Osteocyte (in vitro differentiated cells): ENCODE measurements around the gene DEPDC1B. TPM values are rescaled to one million over a fixed set of nuclear protein-coding genes. Genes with fewer than 3 reads are reported as not detected.
"Not testable (repeated sequence)": the region's sequence is repeated elsewhere in the genome, so short reads cannot be mapped to it uniquely, and the experiment has no call there.

ENCODE experiments used
- DNase-seq: peaks from one replicate; pipeline ENCODE4 v3.0.0; 2021; ENCODE audit warnings: mixed read lengths; ENCODE audit not compliant: unreplicated experiment; ENCODE audit errors: extremely low spot score
- H3K27ac Mint-ChIP-seq: one replicate; pipeline ENCODE4 v1.8.0; 2021; ENCODE audit warnings: mild to moderate bottlenecking, mixed read lengths; ENCODE audit not compliant: unreplicated experiment
- H3K27me3 Mint-ChIP-seq: one replicate; pipeline ENCODE4 v1.8.0; 2021; ENCODE audit warnings: mixed read lengths; ENCODE audit not compliant: unreplicated experiment
- H3K36me3 Mint-ChIP-seq: one replicate; pipeline ENCODE4 v1.8.0; 2021; ENCODE audit warnings: mixed read lengths; ENCODE audit not compliant: unreplicated experiment
- H3K4me1 Mint-ChIP-seq: one replicate; pipeline ENCODE4 v1.8.0; 2021; ENCODE audit warnings: mixed read lengths; ENCODE audit not compliant: unreplicated experiment
- H3K4me3 Mint-ChIP-seq: one replicate; pipeline ENCODE4 v1.8.0; 2021; ENCODE audit warnings: mild to moderate bottlenecking, moderate library complexity, mixed read lengths; ENCODE audit not compliant: unreplicated experiment
- H3K9me3 Mint-ChIP-seq: one replicate; pipeline ENCODE4 v1.8.0; 2021; ENCODE audit warnings: mixed read lengths; ENCODE audit not compliant: unreplicated experiment
- total RNA-seq: library from RNA; stranded (reverse); gene quantifications from 2 replicates; pipeline ENCODE4 v1.2.1, GENCODE V29; 2021
- TF ChIP-seq, protein P1 (sequence below): fragments of 200-600 bp; sonication (generic); IDR thresholded peaks from 2 replicates; pipeline ENCODE4 v1.5.0; 2021; ENCODE audit warnings: antibody characterized with exemption, mild to moderate bottlenecking, moderate library complexity

Gene DEPDC1B
- total RNA-seq, 1 donor from 2014 or later, result 1.7 TPM

DNA sequence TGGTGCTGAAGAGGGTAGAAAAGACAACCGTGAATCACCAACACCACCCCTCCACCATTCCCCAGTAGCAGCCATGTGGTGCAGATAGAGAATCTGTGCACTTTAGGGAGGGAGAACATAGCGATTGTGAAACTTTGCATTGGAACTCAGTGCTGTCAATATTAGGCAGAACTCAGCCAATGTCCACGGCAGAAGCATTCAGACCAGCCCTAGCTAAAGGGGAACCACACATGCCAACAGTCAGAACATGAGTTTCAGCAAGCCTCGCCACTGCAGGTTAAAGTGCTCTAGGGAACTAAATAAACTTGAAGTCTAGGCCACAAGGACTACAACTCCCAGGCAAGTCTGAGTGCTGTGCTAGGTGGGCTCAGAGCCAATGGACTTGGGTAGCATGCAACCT, 38.5 kb upstream of the DEPDC1B start:
- Mint-ChIP-seq H3K9me3 (peaks cover 9% of the 10 kb centered on the region), H3K36me3 (no peaks in the 10 kb centered on the region), H3K27ac (no peak overlapping the region), H3K27me3 (peaks cover 24% of the 10 kb centered on the region), H3K4me1 (no peaks in the 10 kb centered on the region), H3K4me3 (no peak overlapping the region)
- DNase-seq, result no peak
- TF ChIP-seq, protein P1, sequence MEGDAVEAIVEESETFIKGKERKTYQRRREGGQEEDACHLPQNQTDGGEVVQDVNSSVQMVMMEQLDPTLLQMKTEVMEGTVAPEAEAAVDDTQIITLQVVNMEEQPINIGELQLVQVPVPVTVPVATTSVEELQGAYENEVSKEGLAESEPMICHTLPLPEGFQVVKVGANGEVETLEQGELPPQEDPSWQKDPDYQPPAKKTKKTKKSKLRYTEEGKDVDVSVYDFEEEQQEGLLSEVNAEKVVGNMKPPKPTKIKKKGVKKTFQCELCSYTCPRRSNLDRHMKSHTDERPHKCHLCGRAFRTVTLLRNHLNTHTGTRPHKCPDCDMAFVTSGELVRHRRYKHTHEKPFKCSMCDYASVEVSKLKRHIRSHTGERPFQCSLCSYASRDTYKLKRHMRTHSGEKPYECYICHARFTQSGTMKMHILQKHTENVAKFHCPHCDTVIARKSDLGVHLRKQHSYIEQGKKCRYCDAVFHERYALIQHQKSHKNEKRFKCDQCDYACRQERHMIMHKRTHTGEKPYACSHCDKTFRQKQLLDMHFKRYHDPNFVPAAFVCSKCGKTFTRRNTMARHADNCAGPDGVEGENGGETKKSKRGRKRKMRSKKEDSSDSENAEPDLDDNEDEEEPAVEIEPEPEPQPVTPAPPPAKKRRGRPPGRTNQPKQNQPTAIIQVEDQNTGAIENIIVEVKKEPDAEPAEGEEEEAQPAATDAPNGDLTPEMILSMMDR, result no peak

DNA sequence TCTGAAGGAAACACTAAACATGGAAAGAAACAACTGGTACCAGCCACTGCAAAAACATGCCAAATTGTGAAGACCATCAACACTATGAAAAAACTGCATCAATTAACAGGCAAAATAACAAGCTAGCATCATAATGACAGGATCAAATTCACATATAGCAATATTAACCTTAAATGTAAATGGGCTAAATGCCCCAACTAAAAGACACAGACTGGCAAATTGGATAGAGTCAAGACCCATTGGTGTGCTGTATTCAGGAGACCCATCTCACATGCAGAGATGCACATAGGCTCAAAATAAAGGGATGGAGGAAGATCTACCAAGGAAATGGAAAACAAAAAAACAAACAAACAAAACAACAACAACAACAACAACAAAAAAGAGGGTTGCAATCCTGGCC, 30.9 kb upstream of the DEPDC1B start:
- H3K4me1 Mint-ChIP-seq, DNase-seq, H3K27ac Mint-ChIP-seq, H3K9me3 Mint-ChIP-seq, H3K4me3 Mint-ChIP-seq, H3K36me3 Mint-ChIP-seq: not testable (repeated sequence)
- H3K27me3 Mint-ChIP-seq, result peaks cover 45% of the 10 kb centered on the region

DNA sequence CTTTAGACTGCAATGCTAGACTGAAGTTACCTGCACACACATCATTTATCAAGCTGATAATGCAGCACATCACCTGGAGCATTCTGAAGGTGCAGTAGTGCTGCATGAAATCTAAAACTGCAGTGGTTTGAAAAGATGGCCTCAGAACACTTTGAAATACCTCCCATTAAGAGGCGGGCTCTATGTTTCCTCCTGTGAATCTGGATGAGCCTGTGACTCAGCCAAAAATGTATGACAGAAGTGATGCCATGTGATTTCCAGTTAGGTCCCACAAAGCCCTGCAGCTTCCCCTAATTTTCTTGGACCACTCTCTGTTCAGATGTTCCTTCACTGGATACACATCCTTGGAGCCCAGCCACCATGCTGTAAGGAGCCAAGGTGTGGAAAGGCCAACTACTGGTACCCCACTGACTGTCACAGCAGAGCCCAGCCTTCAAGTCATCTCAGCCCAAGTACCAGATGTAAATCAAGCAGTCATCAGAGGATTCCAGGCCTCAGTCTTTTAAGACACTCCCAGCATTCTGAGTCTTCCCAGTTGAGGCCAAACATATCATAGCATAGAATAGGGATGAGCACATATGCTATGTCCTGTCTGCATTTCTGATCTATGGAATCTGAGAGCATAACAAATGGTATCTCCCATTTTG, 27.2 kb upstream of the DEPDC1B start:
- H3K4me1 Mint-ChIP-seq, result no peaks in the 10 kb centered on the region
- H3K4me3 Mint-ChIP-seq, result no peak overlapping the region
- H3K27me3 Mint-ChIP-seq, result peaks cover 45% of the 10 kb centered on the region
- no peak for DNase-seq
- H3K9me3 Mint-ChIP-seq, result no peaks in the 10 kb centered on the region
- TF ChIP-seq, protein P1, result no peak
- no peaks in the 10 kb centered on the region for H3K36me3 Mint-ChIP-seq
- H3K27ac Mint-ChIP-seq, result no peak overlapping the region

DNA sequence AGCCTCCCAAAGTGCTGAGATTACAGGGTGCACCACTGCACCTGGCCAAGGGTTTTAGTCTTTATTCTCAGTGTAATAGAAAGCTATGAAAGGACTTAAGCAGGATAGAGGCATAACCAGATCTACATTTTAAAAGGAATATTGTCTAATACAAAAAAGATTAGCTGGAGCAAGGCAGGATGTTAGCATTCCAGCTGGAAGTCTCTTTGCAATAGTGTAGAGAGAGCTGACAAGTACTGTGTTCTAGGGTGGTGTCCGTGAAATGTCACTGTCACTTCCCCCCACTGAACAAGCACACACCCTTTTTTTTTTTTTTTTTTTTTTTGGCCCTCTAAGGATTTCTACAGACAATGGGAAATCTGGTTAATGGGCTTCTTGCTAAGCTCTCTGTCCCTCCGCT, 24.2 kb upstream of the DEPDC1B start:
- no peaks in the 10 kb centered on the region for H3K9me3 Mint-ChIP-seq
- H3K4me3 Mint-ChIP-seq, result no peak overlapping the region
- peaks cover 53% of the 10 kb centered on the region for H3K27me3 Mint-ChIP-seq
- H3K4me1 Mint-ChIP-seq, result no peaks in the 10 kb centered on the region
- TF ChIP-seq, protein P1, result no peak
- no peak overlapping the region for H3K27ac Mint-ChIP-seq
- H3K36me3 Mint-ChIP-seq, result no peaks in the 10 kb centered on the region
- DNase-seq, result no peak

DNA sequence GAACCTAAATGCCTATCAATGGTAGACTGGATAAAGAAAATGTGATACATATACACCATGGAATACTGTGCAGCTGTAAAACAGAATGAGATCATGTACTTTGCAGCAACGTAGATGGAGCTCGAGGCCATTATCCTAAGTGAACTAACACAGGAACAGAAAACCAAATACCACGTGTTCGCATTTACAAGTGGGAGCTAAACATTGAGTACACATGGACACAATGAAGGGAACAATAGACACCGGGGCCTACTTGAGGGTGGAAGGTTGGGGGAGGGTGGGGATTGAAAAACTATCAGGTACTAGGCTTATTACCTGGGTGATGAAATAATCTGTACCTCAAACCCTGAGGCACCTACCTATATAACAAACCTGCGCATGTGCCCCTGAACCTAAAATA, 22.4 kb upstream of the DEPDC1B start:
- no peaks in the 10 kb centered on the region for H3K4me1 Mint-ChIP-seq
- no peak overlapping the region for H3K4me3 Mint-ChIP-seq
- no peak overlapping the region for H3K27ac Mint-ChIP-seq
- no peaks in the 10 kb centered on the region for H3K36me3 Mint-ChIP-seq
- DNase-seq, result no peak
- TF ChIP-seq, protein P1, result no peak
- H3K27me3 Mint-ChIP-seq, result peaks cover 55% of the 10 kb centered on the region
- H3K9me3 Mint-ChIP-seq, result no peaks in the 10 kb centered on the region

DNA sequence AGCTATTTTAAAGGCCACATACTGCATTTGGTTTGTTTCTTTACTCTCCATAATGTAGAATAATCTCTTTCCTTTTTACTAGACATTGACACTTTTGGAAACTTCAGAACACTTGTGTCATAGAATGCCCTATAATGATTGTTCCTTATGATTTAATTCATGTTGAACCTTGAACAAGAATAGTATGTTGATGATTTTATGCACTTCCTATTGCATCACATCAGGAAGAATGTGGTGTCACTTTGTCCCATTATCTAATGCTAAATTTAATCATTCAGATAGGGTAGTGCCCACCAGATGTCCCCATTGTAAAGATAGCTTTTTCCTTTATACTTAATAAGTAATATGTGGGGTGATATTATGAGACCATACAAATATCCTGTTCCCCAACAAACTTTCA, 19.4 kb upstream of the DEPDC1B start:
- no peak overlapping the region for H3K27ac Mint-ChIP-seq
- H3K36me3 Mint-ChIP-seq, result no peaks in the 10 kb centered on the region
- H3K9me3 Mint-ChIP-seq, result no peaks in the 10 kb centered on the region
- no peak for DNase-seq
- no peaks in the 10 kb centered on the region for H3K4me1 Mint-ChIP-seq
- H3K4me3 Mint-ChIP-seq, result no peak overlapping the region
- TF ChIP-seq, protein P1, result no peak
- H3K27me3 Mint-ChIP-seq, result peaks cover 68% of the 10 kb centered on the region
